ENCODE data around the gene RUNX2.

The RUNX2 gene

DNA sequence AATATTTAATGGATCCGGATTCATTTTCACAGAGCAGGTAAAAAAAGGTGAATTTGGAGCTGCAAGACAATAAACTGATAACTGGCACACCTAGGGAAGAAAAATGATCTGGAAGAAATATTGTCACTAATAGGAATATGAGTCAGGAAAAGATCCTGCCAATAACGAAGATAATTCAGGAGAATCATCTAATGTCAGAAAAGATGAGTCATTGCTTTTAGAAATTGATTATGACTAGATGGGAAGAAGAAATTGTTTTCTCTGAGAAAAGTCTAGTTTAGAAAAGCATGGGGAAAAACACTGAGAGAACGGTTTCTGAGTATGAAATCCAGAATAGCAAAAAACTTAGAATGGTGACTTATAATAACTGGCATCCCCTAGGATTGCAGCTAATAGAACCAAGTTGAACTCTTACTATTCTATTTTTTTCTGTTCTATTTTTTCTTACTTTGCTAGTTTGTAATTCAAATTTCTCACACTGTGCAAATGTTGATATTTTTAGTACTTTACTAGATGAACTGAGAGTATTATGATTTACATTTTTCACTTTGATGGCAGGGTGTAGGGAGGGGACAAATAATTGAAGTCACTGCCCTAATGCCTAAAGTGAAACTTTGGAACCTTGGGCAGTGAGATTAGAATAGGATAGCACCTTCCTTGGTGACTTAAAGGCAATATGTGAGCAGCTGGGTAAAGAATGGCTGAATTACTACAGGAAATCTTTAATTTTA lies 87.8 kb downstream of the RUNX2 start:
- DNase-seq (ENCODE audit: low spot score): no peak
- TF ChIP-seq, protein P1, sequence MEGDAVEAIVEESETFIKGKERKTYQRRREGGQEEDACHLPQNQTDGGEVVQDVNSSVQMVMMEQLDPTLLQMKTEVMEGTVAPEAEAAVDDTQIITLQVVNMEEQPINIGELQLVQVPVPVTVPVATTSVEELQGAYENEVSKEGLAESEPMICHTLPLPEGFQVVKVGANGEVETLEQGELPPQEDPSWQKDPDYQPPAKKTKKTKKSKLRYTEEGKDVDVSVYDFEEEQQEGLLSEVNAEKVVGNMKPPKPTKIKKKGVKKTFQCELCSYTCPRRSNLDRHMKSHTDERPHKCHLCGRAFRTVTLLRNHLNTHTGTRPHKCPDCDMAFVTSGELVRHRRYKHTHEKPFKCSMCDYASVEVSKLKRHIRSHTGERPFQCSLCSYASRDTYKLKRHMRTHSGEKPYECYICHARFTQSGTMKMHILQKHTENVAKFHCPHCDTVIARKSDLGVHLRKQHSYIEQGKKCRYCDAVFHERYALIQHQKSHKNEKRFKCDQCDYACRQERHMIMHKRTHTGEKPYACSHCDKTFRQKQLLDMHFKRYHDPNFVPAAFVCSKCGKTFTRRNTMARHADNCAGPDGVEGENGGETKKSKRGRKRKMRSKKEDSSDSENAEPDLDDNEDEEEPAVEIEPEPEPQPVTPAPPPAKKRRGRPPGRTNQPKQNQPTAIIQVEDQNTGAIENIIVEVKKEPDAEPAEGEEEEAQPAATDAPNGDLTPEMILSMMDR (IDR thresholded peaks at IDR 0.05; ENCODE audit: extremely low read depth, missing control alignments): no peak

DNA sequence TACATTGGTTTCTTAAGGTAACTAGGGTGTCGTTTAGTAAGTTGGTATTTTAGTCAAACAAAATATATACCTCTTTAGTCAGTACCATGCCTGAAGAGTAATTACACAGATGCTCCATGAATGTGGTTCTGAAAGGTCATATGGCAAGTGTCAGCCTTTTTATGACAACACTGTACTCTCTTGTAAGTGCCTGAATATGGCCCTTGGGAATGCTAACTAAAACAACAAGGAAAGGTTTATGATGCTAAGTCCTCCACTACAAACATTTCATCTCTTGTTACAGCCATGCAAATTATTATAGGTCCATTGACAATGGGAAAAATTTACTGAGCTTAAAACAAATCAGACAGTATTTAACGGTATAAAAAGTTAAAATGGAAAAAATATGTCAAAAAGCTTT lies 88.6 kb downstream of the RUNX2 start:
- no peak for DNase-seq (ENCODE audit: low spot score)
- TF ChIP-seq, protein P1 (IDR thresholded peaks at IDR 0.05; ENCODE audit: extremely low read depth, missing control alignments): no peak

GRCh38 chr6:45417436-45417835 lies 89.3 kb downstream of the RUNX2 start:
- DNase-seq (ENCODE audit: low spot score): no peak
- TF ChIP-seq, protein P1 (IDR thresholded peaks at IDR 0.05; ENCODE audit: extremely low read depth, missing control alignments): no peak

- TF ChIP-seq, protein P1 (IDR thresholded peaks at IDR 0.05; ENCODE audit: extremely low read depth, missing control alignments): no peak
- peak; percentile 39 for DNase-seq (ENCODE audit: low spot score)
Measured at GRCh38 chr6:45419571-45420082, 91.5 kb downstream of the RUNX2 start.

DNA sequence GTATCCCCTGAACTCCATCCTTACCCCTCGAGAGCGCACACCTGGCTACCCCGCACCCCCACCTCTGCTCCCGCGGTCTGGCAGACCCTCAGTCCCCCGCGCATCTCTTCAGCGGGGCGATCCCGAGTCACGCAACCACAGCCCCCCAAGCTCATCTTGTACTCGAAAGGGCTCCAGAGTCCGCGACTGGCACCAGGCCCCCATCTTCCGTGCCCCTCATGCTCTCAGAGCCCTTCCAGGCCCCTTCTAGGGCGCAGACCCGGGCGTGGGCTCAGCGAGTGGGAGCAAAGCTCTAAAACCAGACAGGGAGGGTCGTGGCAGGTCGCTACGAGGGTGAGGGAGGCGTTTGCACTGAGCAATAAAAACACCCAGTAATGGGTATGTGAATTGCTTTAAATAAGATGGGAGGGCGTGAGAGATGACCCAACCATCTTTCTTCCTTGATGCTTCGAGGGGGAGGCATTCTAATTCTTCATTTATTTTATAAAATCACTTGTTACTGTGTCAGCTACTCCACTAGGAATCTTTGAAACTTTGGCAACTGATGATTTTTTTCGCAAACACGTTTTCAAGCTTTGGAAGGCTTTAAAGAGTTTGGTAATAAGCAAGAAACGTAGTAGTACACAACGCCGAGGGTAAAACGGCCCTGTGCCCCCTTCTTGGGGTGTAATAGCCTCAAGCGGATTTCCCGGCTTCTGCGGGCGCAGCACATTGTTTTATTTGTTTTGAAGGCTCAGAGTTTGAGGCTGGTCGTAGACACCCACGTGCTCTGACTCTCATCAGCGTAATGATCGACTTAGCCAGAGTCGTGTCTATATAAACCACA lies 92.2 kb downstream of the RUNX2 start:
- no peak for DNase-seq (ENCODE audit: low spot score)

DNA sequence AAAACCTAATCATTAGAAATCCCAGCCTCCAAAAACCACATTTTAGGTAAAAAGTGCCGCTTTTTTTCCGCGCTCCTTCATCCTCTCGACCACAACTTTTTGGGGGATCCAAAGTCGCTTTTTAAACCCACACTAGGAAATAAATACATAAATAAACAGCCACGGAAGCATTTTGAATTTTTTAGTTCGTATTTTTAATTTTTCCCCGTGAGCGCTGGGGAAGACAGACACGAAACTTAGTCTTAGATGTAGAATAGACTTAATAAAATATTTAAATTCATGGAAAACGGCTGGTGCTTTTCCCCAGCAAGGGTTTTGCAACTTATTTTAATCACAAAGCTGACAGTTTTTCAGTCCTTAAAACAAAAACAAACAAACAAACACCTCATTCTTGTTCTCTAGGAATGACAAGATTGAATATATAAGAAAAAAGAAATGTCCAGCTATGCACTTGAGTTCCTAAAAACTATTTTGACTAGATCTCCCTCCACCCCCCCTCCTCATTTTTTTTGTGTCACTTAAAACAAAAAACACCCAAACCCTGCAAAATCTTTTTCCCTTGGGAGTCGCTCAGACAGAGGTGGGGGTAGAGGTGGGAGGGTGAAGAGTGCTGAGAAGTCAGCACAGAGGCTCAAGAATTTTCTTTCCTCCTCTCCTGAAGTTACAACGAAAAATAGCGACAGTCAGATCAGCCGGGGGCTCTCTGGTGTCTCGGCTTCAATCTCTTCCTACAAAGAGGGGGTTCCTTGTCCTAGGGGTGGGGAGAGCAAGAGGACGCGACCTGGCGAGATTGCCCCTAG lies 93.0 kb downstream of the RUNX2 start:
- DNase-seq (ENCODE audit: low spot score): peak; percentile 43
- TF ChIP-seq, protein P1 (IDR thresholded peaks at IDR 0.05; ENCODE audit: extremely low read depth, missing control alignments): no peak

More for the DNA sequence above, 92.2 kb downstream of the RUNX2 start:
- TF ChIP-seq, protein P1 (IDR thresholded peaks at IDR 0.05; ENCODE audit: extremely low read depth, missing control alignments): no peak
